KMS-11 (cell line): ENCODE measurements around the gene SCYGR4.

Experiments
- H2AFZ ChIP-seq: fragments of 200-600 bp; sonication (generic); 2 replicates; pipeline ENCODE4 v1.6.1; 2016; ENCODE audit warnings: antibody characterized with exemption, mixed run types, low read depth
- H3K27ac ChIP-seq: fragments of 200-600 bp; sonication (generic); 2 replicates; pipeline ENCODE4 v1.6.1; 2016; ENCODE audit warnings: mild to moderate bottlenecking, mixed run types
- H3K27me3 ChIP-seq: fragments of 200-600 bp; sonication (generic); 2 replicates; pipeline ENCODE4 v1.6.1; 2017; ENCODE audit warnings: mild to moderate bottlenecking, low read depth, mixed run types, moderate library complexity; ENCODE audit not compliant: insufficient read depth
- H3K36me3 ChIP-seq: fragments of 200-600 bp; sonication (generic); 2 replicates; pipeline ENCODE4 v1.6.1; 2017; ENCODE audit warnings: mild to moderate bottlenecking, mixed run types; ENCODE audit not compliant: insufficient read depth
- H3K4me1 ChIP-seq: fragments of 200-600 bp; sonication (generic); 2 replicates; pipeline ENCODE4 v1.6.1; 2016; ENCODE audit warnings: mild to moderate bottlenecking, low read depth, mixed run types; ENCODE audit not compliant: poor library complexity, severe bottlenecking
- H3K4me2 ChIP-seq: fragments of 200-600 bp; sonication (generic); 2 replicates; pipeline ENCODE4 v1.7.0; 2016; ENCODE audit warnings: mild to moderate bottlenecking, mixed run types
- H3K4me3 ChIP-seq: fragments of 200-600 bp; sonication (generic); IDR thresholded peaks from 2 replicates; pipeline ENCODE4 v1.6.1; 2017; ENCODE audit warnings: low read depth, low read length, mixed read lengths; ENCODE audit not compliant: insufficient read depth
- H3K79me2 ChIP-seq: fragments of 200-600 bp; sonication (generic); 2 replicates; pipeline ENCODE4 v1.6.1; 2016; ENCODE audit warnings: low read depth, mixed run types; ENCODE audit not compliant: insufficient read depth
- H3K9ac ChIP-seq: fragments of 200-600 bp; sonication (generic); 2 replicates; pipeline ENCODE4 v1.6.1; 2016; ENCODE audit warnings: mild to moderate bottlenecking, mixed run types
- H4K20me1 ChIP-seq: fragments of 200-600 bp; sonication (generic); 2 replicates; pipeline ENCODE4 v1.6.1; 2016; ENCODE audit warnings: mild to moderate bottlenecking, mixed run types; ENCODE audit not compliant: insufficient read depth
- CTCF ChIP-seq: fragments of 200-600 bp; sonication (generic); conservative IDR thresholded peaks from 2 replicates; pipeline ENCODE4 v1.6.1; 2017; ENCODE audit warnings: low read depth, mild to moderate bottlenecking, antibody characterized with exemption, low read length, moderate library complexity, mixed read lengths

SCYGR4 gene

GRCh38 chr2:227576812-227577211 is 40.5 kb upstream of the SCYGR4 start:
- no peaks in the 10 kb centered on the region for H4K20me1 ChIP-seq
- no peak overlapping the region for H3K27ac ChIP-seq
- H3K4me3 ChIP-seq, result no peak overlapping the region
- no peak overlapping the region for H3K9ac ChIP-seq
- H3K4me1 ChIP-seq, result no peaks in the 10 kb centered on the region
- H3K36me3 ChIP-seq, result no peaks in the 10 kb centered on the region
- no peaks in the 10 kb centered on the region for H3K79me2 ChIP-seq
- H3K4me2 ChIP-seq, result no peak overlapping the region
- no peak for TF ChIP-seq CTCF
- H3K27me3 ChIP-seq, result no peaks in the 10 kb centered on the region
- no peak overlapping the region for H2AFZ ChIP-seq

GRCh38 chr2:227577555-227577954 is 39.7 kb upstream of the SCYGR4 start:
- no peaks in the 10 kb centered on the region for H3K4me1 ChIP-seq
- no peak overlapping the region for H3K4me3 ChIP-seq
- H3K4me2 ChIP-seq, result no peak overlapping the region
- TF ChIP-seq CTCF, result no peak
- H3K36me3 ChIP-seq, result no peaks in the 10 kb centered on the region
- no peaks in the 10 kb centered on the region for H3K27me3 ChIP-seq
- no peak overlapping the region for H3K27ac ChIP-seq
- H3K79me2 ChIP-seq, result no peaks in the 10 kb centered on the region
- H4K20me1 ChIP-seq, result no peaks in the 10 kb centered on the region
- H2AFZ ChIP-seq, result no peak overlapping the region
- H3K9ac ChIP-seq, result no peak overlapping the region

- no peaks in the 10 kb centered on the region for H3K79me2 ChIP-seq
- no peak overlapping the region for H3K27ac ChIP-seq
- no peaks in the 10 kb centered on the region for H4K20me1 ChIP-seq
- no peak overlapping the region for H3K4me2 ChIP-seq
- no peaks in the 10 kb centered on the region for H3K36me3 ChIP-seq
- no peak overlapping the region for H3K4me3 ChIP-seq
- H3K27me3 ChIP-seq, result no peaks in the 10 kb centered on the region
- no peak overlapping the region for H2AFZ ChIP-seq
- no peaks in the 10 kb centered on the region for H3K4me1 ChIP-seq
- no peak for TF ChIP-seq CTCF
- no peak overlapping the region for H3K9ac ChIP-seq
Observed at GRCh38 chr2:227578642-227579041, 38.7 kb upstream of the SCYGR4 start.

DNA sequence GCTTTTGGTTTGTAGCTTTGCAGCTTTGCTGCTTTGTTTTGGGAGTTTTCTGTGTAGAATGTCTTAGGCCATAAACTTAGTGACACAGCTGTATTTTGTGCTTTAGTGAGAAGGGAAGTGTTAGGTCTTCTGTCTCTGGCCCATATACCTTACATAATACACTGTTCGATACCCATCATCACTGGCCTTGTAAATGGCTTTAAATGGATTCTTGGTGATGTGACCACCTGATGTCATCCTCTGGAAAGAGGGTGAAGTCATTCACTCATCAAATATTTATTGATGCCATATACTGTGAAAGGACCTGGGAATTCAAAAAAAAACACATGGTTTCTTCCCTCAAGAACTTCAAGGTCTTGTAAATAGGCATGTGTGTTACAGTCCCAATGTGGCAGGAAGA is 37.5 kb upstream of the SCYGR4 start:
- Histone ChIP-seq H3K79me2 (no peaks in the 10 kb centered on the region), H3K9ac (no peak overlapping the region), H4K20me1 (no peaks in the 10 kb centered on the region), H3K27ac (no peak overlapping the region), H3K4me2 (no peak overlapping the region), H3K36me3 (no peaks in the 10 kb centered on the region), H3K4me3 (no peak overlapping the region), H3K27me3 (no peaks in the 10 kb centered on the region), H3K4me1 (no peaks in the 10 kb centered on the region), H2AFZ (no peak overlapping the region)
- TF ChIP-seq CTCF, result no peak

DNA sequence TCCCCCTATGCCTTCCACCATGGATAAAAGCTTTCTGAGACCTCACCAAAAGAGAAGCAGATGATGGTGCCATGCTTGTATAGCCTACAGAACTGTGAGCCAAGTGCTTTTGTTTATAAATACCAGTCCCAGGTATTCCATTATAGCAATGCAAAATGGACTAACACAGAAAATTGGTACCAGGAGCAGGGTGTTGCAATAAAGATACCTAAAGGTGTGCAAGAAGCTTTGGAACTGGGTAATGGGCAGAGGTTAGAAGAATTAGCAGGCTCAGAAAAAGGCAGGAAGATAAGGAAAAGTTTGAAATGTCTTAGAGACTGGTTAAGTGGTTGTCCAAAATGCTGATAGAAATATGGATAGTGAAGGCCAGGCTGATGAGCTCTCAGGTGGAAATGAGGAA is 34.9 kb upstream of the SCYGR4 start:
- no peak overlapping the region for H2AFZ ChIP-seq
- H3K4me3 ChIP-seq, result no peak overlapping the region
- H3K79me2 ChIP-seq, result no peaks in the 10 kb centered on the region
- no peaks in the 10 kb centered on the region for H3K4me1 ChIP-seq
- H3K36me3 ChIP-seq, result no peaks in the 10 kb centered on the region
- no peak for TF ChIP-seq CTCF
- no peak overlapping the region for H3K27ac ChIP-seq
- no peaks in the 10 kb centered on the region for H3K27me3 ChIP-seq
- H3K9ac ChIP-seq, result no peak overlapping the region
- no peaks in the 10 kb centered on the region for H4K20me1 ChIP-seq
- no peak overlapping the region for H3K4me2 ChIP-seq
